ENCODE data around the gene TANC2.

GRCh38 chr17:62995377-62995885 lies 29.4 kb downstream of the TANC2 start:
- TF ChIP-seq CTCF (conservative IDR thresholded peaks at IDR 0.05; ENCODE audit: low read depth, low read length): peak; percentile 92
- no peak for TF ChIP-seq EZH2 (IDR thresholded peaks at IDR 0.05; ENCODE audit: low read length, unreplicated experiment)
